ENCODE measurements around the gene CSHL1. TPM values are rescaled to one million over a fixed set of nuclear protein-coding genes. Genes with fewer than 3 reads are reported as not detected.
"Not testable (repeated sequence)": the region's sequence is repeated elsewhere in the genome, so short reads cannot be mapped to it uniquely, and the experiment has no call there.

CSHL1 gene
- total RNA-seq, 1 experiment from 2014 or later, result not detected

DNA sequence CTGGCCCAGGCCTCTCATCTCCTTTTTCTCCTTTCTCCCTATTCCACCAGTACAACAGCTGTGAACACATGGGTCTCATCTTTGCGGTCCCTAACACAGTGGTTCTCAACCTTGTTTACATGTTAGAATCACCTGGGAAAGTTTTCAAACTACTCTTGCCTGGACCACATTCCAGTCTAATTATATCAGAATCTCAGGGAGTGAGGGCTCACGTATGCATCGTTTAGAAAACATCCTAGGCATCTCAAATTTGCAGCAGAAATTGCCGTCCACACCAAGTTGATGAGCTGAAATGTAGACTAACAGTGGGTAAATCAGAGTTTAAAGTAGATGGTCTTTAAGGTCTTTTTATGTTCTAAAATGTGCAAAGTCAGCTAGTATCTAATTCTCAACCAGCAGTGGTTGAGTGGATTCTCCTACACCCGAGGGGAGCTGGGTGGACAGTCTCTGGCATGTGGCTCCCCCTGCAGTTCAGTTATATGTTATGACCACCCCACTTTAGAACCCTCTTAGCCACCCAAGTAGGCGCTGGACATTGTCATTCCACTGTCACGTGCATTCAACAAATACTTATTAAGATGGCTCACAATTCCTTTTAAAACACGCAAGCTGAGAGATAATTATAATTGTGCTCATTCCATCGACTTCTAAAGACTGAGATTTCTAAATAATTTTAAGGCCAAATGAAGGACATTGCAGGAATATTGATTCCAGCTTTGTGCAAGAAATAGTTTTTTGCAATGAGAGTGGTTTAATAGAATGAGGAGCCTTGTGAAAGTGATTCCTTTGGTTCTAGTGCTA is 41.4 kb downstream of the CSHL1 start:
- DNase-seq (ENCODE audit: low spot score); in situ Hi-C loops (cut with HindIII; ENCODE audit: low sequenced_read_pairs): not testable (repeated sequence)

DNA sequence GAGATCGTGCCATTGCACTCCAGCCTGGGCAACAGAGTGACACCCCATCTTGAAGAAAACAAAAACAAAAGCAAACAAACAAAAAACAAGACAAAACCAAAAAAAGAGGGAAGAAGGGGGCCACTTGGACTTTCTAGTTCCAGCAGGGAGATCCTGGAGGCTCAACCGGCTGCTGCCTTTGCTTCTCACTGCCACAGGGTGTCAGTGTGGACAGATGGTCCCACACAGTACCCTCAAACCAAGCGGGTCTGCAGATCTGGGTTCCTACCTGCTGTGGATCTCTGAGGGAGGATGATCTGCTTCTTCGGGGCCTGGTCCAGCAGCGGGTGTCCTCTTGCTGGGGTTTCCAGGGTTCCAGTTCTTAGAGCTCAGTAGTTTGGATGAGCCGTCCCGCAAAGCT is 44.4 kb downstream of the CSHL1 start:
- DNase-seq (ENCODE audit: low spot score); in situ Hi-C loops (cut with HindIII; ENCODE audit: low sequenced_read_pairs): not testable (repeated sequence)

Other genes with a start within 250 kb of the CSHL1 start
- gene LIMD2, start 211.1 kb downstream of the CSHL1 start, total RNA-seq (2014; rRNA removed; shearing (Covaris generic)), result 51.6 and 72.5 TPM in 2 replicates
- gene STRADA, start 169.5 kb downstream of the CSHL1 start, total RNA-seq (2014; rRNA removed; shearing (Covaris generic)), result 15.3 and 26.8 TPM in 2 replicates
- gene CCDC47, start 137.7 kb downstream of the CSHL1 start, total RNA-seq (2014; rRNA removed; shearing (Covaris generic)), result 32.4 and 52.8 TPM in 2 replicates
- gene DDX42, start 137.1 kb downstream of the CSHL1 start, total RNA-seq (2014; rRNA removed; shearing (Covaris generic)), result 28.1 and 52.8 TPM in 2 replicates
- 114 and 133 TPM in 2 replicates for gene PSMC5, start 83.8 kb downstream of the CSHL1 start, total RNA-seq (2014; rRNA removed; shearing (Covaris generic))
- 58.2 and 71.0 TPM in 2 replicates for gene FTSJ3, start 83.6 kb downstream of the CSHL1 start, total RNA-seq (2014; rRNA removed; shearing (Covaris generic))
- 128 and 144 TPM in 2 replicates for gene SMARCD2, start 68.6 kb downstream of the CSHL1 start, total RNA-seq (2014; rRNA removed; shearing (Covaris generic))
- gene CSH2, start 37.6 kb downstream of the CSHL1 start, total RNA-seq (2014; rRNA removed; shearing (Covaris generic)), result not detected in 2 replicates
- not detected in 2 replicates for gene GH2, start 29.3 kb downstream of the CSHL1 start, total RNA-seq (2014; rRNA removed; shearing (Covaris generic))
- not detected in 2 replicates for gene CSH1, start 14.7 kb downstream of the CSHL1 start, total RNA-seq (2014; rRNA removed; shearing (Covaris generic))
- not detected in 2 replicates for gene GH1, start 7.6 kb upstream of the CSHL1 start, total RNA-seq (2014; rRNA removed; shearing (Covaris generic))
- 1.3 TPM in 1 of 2 replicates, not detected in the other for gene CD79B, start 21.1 kb upstream of the CSHL1 start, total RNA-seq (2014; rRNA removed; shearing (Covaris generic))
- not detected in 2 replicates for gene SCN4A, start 61.7 kb upstream of the CSHL1 start, total RNA-seq (2014; rRNA removed; shearing (Covaris generic))
- gene PRR29, start 87.1 kb upstream of the CSHL1 start, total RNA-seq (2014; rRNA removed; shearing (Covaris generic)), result 1.1 and 3.1 TPM in 2 replicates
- gene ICAM2, start 109.4 kb upstream of the CSHL1 start, total RNA-seq (2014; rRNA removed; shearing (Covaris generic)), result not detected in 2 replicates
- 3.1 and 3.8 TPM in 2 replicates for gene ERN1, start 218.9 kb upstream of the CSHL1 start, total RNA-seq (2014; rRNA removed; shearing (Covaris generic))

All from G401 (cell line).